GM18867 (cell line): ENCODE results near the gene PHLDB2.
A peak's percentile ranks its signal among the peaks of the same experiment; 100 is the strongest.

ENCODE experiments used
- ATAC-seq: cut with Tn5 transposase; IDR thresholded peaks from one replicate; pipeline ENCODE4 v1.9.1; 2021; ENCODE audit warnings: mild to moderate bottlenecking, moderate library complexity; ENCODE audit not compliant: unreplicated experiment

The PHLDB2 gene

DNA sequence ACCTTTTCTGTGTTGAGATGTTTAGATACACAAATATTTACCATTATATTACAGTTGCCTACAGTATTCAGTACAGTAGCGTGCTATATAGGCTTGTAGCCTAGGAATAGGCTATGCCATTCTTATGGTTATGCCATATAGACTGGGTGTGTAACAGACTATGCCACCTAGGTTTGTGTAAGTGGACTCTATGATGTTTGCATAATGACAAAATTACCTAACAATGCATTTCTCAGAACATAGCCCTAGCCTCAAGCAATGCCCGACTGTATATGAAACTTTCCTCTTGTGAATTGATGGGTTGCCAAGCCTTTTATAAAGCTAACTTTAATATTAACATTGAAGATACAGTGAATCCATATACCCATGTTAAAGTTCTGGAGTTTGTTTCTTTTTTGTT is 10.3 kb upstream of the PHLDB2 start:
- ATAC-seq, result no peak

DNA sequence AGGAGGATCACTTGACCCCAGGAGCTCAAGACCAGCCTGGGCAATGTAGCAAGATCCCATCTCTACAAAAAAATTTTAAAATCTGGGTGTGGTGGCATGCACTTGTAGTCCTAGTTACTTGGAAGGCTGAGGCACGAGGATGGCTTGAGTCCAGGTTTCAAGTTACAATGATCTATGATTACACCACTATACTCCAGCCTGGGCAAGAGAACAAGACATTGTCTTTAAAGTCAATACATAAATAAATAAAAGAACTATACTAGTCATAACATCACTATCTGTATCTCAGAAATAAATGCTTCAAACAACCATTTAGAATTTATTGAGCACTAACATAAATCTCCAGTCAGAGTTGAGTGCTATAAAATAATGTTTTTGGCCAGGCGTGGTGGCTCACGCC is 8.5 kb upstream of the PHLDB2 start:
- no peak for ATAC-seq

DNA sequence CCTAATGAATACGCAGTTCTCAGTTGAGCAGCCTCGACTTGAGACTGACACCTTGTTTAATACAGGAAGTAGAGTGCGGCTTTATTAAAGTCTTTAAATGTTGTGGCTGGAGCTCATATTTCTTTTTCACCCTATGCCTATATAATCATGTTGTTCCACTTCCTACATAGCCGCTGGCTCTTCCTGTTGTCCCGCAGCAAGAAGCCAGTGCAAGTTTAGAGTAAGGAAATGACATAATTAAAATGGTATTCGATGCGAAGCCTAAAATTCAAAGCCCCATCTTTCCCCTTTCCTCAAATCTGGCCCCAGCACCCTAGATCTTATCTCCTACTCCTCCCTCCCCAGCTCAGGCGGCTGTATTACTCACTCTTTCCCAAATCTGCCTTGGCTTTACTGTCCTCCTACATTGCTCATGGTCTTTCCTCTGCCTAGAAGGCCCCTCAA is 7.5 kb upstream of the PHLDB2 start:
- no peak for ATAC-seq

DNA sequence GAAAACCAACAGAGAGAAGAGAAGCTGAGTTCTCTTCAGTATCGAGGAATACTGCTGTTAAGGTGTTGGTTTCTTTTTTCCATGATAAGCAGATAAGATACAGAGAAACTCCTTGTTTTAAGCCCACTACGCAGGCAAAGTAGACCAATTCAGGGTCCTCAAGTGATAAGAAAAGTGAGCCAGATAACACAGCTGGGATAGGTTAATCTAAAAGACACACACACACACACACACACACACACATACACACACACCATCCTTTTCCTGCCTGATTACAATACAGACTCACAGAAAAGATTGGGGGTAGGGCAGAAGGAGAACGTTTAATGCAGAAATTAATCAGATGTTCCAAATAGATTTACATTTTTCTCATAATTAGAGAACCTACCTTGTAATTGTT is 6.5 kb upstream of the PHLDB2 start:
- ATAC-seq, result no peak

DNA sequence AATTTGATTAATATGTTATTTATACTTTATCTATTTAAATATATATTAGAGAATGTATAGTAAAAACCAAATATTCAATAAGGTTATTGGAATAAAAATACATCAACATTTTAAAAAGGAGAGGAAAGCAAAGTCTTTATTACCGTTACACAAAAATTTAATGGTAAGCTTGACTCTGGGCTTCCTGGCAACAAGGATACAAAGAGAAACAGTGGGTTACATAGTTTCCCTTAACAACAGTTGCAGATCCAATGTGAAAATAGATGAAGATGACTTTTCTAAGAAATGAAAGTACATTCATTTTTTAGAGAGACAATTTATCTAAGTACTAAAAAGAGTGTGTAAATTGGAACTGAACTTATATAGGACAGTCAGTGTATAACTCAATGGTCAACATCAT is 6.0 kb upstream of the PHLDB2 start:
- ATAC-seq, result no peak

DNA sequence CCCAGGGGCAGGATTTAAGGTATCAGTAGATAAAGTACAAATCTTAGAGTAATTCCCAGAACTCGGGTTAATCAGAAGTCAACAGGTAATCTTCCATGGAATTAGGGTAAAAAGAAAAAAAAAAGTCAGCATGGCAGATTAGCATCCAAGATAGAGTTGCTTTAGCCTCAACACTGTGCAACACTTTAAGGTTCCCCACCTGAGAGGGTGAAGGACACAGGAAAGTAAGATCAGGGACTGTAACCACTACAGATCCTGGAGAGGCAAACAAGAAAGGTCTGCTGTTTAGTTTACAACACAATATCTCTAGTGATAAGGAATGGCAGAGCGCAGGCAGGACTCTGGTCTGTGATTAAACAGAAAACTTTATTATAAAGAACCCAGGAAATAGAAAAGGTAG is 4.1 kb upstream of the PHLDB2 start:
- no peak for ATAC-seq

DNA sequence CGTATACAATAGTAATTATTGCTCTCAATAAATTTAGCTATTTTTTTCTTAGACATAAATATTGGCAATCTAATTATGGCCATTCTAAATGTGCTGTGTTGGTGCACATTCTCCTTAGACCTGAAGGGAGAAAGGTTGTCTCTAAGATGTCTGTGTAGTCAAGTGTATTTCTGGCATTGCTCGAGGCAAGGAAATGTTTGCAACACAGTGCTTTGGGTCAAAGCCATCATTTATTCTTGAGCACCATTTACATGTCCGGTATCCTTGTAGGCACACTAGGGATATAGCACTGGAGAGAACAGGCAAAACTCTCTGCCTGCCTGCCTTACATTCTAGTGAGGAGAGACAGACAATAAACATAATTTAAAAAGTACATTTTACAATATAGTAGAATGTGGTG is 2.6 kb upstream of the PHLDB2 start:
- ATAC-seq, result no peak

DNA sequence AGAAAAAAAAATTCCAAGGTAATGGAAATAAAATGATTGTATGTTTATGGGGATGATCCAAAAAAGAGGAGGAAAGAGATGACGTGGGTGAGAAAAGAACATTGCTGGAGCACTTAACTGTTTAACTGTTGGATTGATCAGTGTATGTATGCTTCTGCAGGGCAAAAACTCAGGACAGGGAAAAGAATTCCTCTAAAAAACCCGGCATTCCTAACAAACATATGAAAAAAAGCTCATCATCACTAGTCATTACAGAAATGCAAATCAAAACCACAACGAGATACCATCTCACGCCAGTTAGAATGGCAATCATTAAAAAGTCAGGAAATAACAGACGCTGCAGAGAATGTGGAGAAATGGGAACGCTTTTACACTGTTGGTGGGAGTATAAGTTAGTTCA is 1.6 kb upstream of the PHLDB2 start:
- no peak for ATAC-seq

DNA sequence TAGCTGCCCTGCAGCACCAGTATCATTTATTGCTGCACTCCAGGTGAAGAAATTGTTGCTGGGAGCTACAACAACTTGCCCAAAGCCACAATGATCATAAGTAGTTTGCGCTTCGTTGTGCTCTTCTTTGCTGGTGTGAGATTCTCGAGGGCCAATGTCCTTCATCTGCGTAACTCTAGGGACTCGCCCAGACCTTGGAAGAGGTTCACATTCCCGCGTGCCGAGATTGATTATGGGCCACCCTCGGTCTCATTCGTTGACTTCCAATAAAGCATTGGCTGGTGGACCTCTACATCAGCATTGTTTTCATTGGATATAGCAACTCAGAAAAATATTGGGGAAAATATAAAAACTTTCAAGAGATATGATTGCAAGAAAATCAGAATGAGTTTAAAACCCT is 423 bp upstream of the PHLDB2 start:
- no peak for ATAC-seq

DNA sequence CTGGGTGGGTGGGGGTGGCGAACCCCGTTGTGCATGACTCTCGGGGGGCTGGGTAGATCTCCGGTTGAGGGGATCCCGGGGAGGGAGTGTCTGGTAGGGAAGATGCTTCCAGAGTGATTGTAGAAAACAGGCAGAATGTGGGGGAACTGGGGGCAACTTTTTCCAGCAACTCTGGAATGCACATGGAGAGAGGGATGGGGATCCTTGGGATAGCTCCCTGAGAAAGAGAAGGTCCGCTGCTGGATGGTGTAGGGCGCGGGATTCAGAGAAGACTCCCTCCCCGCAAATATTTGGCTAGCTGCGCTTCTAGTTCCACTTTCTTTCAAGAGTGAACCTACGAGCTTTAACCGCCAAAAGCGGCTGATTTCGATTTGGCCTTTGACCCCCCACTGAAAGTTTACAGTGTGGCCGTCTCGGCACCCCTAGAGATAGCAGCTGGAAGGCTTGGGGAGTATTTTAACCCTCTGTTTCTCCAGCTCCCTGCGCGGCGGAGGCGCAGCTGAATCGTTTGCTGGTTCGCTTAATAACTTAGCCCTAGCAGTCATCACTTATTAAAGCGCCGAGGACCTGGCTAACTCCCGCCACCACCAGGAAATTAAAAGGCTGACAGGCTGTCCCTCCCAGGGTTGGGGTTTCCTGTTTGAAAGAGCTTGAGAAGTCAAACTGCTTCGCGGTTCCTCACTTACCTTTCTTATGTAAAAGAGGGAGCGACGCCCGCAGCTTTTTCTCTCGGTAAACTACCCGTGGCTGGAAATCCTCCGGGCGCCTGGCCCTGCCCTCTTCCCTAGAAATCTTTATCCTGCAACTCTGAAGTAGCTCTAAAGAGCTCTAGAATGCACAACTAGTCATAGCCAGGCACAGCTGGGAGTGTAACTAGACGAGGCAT is 1.2 kb downstream of the PHLDB2 start:
- peak; percentile 93 for ATAC-seq

DNA sequence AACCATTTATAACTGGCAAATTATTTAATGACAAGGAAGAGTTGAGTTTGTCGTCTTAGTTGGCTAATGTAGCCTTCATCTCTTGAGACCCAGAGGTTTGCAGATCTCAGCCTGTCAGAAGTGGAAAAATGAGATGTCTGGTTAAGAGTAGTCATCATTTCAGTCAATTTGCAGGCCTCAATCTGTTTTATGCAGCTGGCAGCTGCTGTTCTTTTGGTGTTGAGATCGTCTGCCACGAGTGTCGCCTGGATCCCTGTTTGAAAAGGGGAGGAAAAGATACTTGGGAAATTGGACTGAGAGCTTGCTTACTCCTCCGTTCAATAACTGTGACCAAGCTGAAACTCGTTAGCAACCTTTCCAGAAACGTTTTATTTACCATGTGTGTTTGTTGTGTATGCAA is 2.3 kb downstream of the PHLDB2 start:
- ATAC-seq, result no peak

DNA sequence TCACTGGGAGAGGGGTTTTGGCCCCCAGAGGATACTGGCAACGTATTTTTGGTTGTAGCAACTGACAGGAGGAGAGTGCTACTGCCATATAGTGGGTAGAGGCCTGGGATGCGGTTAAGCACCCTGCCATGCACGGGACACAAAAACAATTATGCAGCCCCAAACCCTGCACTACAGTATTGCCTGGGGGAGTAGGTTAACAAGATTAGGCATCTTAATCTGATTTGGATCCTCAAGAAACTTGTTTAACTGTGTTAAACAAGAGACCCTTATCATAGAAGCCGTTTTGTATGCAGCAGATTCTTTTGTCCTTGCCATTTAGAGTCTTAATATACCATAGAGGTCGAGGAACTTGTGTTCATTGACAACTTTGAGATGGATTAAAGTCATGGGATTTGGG is 3.4 kb downstream of the PHLDB2 start:
- ATAC-seq, result no peak

DNA sequence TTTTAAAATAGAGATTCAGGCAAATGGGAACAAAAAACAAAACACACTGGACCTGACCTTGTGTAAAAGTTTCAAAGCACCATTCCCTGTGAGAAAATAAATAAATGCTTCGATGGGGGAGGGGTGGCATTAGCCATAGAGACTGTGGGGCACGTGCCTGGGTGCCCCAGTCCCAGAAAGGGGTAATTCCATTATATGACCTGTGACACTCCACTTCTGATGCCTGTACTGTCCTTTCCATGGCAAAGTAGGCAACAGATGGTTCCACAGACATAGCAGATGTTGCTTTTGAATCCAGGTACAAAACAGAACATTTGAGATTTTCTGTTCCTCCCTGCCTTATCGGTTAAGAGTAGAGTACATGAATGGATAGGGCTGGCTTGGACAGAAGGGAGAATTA is 3.9 kb downstream of the PHLDB2 start:
- ATAC-seq, result no peak

DNA sequence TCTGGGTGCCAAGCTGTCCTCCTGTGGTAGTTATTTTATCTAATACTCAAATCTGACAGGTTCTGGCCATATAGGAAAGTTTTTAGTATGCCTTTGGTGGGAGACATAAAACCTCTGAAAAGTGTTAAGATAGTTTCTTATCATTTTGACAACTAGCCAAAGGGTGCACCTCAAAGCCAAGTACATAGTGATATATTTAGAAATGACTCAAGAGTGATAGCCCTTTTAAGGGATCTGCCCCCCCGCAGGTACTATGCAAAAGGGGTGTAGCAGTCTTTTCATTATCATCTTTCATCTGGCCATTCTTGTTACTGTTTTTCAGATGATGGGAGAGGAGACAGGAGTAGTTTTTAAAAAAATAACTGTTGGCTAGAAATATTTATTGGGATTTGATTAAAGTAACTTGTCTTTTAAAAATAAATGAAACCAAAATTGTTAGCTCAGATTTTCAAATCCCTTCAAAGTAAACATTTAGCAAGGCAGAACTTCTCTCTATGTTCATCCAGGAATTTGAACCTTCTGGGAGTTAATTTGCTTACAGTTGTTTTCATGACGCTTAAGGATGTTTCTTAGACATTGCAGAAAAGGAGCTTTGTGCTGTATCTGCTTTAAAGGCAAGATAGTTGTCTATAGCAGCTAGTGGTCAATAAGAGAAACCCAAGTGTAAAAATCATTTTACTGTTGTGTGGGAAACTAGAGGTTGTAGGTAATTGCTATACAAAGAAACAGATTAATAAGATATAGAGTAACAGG is 5.1 kb downstream of the PHLDB2 start:
- no peak for ATAC-seq

DNA sequence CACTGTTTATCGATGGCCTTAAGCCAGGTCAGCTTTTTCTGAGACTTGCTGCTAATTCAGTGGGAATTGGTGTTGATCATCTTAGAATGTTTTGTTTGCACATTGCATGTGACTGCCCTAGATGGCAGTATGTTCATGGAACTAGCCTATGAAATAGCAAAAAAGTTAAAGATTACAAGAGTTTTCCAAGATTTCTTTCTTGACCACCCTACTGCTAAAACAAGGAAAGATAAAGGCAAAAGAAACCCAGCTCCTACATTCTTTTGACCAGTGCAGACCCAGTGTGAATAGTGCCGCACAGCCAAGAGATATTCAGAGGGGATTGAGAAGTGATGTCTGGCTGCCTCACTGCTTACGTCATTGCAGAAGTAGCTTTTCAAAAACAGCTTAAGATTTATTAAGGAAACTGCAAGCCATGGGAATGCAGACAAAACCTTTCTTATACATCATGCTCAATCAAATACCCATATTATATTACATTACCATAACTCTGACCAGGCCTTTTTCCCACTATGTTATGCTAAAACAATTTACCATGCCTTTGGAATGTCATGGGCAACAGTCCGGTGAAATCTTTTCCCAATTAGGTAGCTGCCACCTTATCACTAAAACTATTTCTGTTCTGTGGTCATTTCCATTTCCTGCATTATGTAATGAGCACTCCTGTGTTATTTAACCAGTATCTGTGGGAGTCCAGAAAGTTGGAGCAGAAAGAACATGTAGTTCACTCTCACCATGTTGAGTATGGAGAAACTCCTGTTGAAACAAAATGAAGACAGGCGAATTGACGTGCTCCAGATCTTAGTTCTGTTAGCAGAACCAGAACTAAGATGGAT is 6.0 kb downstream of the PHLDB2 start:
- no peak for ATAC-seq

DNA sequence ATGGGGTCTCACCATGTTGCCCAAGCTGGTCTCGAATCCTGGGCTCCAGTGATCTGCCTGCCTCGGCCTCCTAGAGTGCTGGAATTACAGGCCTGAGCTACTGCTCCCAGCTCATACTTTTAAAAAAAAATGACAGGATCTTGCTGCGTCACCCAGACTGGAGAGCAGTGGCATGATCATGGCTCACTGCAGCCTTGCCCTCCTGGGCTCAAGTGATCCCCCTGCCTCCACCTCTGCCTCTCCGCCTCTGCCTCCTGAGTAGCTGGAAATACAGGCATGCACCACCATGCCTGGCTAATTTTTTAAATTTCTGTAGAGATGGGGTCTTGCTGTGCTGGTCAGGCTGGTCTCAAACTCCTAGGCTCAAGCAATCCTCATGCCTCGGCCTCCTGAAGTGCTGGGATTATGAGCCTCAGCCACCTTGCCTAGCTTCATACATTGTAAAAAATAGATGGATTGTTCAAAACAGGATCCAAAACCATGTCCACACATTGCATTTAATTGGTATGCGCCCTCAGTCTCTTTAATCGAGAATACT is 8.9 kb downstream of the PHLDB2 start:
- ATAC-seq, result no peak

DNA sequence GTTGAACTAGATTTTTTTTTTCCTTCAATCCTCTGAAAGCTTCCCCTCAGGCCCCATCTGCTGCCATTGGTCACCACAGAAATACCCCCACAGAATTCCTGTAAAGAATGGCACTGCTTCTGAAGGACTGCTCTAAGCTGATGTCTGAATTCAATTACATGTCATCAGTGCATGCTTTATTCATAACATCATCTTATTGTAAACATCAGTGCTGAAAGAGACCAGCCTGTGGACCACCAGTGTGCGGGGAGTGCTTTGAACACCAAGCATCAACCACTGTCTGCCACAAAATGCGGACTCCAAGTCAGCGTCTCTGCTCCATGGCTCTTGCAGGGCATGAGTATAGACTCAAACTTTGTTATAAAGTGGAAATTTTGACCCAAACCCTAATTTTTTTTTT is 11.6 kb downstream of the PHLDB2 start:
- ATAC-seq, result no peak

DNA sequence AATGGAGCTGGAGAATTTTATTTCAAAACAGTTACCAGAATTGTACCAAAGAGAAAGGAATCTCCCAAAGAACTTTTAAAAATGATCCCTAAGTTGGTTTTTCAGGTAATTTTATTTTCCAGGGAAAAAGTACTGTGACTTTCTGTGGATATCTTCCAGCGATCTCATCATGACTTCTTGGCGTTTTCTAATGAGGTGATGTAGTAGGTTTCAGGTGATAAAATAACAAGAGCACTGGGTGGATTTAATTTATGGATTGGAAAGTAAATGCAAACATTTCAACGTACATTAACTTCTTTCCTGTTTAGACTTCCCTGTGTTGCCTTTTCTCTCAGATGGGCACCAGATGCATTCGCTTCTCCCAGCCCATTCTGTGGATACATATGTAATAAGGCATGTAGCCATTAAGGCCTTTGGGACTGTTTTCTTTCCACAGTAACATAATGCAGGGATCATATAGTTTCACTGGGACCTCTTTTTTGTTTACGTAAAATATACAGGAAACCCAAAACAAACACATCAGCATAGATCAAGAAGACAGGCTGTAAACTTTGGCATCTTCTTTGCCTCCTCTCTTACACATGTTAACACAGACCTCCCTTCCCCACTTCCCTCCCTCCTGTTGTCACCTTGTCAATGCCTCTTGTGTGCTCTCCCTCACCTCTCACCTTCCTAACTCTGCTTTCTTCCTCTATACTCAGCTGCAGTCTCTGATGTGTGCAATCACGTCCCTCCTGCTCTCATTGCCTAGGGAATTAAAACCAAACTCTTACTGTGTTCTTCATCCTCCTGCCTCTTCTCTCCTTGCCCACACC is 13.0 kb downstream of the PHLDB2 start:
- ATAC-seq, result no peak

DNA sequence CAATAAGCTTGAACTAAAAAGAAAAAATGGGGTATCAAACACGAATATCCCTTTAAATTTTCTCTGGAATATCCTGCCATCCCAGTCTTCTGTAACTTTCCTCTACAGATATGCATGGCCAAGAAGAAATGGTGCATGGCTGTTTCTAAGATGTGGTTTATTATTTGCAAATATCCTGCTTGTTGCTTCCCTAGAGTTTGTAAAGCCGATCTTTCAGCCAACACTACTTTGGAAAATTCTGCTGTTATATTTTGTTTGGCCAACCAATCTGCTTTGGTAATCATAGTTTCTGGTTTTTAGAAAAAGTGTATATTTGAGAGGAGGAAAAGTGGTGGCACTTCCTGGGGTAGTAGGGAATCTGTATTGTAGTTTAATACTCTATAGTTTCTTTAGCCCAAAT is 13.9 kb downstream of the PHLDB2 start:
- ATAC-seq, result no peak

DNA sequence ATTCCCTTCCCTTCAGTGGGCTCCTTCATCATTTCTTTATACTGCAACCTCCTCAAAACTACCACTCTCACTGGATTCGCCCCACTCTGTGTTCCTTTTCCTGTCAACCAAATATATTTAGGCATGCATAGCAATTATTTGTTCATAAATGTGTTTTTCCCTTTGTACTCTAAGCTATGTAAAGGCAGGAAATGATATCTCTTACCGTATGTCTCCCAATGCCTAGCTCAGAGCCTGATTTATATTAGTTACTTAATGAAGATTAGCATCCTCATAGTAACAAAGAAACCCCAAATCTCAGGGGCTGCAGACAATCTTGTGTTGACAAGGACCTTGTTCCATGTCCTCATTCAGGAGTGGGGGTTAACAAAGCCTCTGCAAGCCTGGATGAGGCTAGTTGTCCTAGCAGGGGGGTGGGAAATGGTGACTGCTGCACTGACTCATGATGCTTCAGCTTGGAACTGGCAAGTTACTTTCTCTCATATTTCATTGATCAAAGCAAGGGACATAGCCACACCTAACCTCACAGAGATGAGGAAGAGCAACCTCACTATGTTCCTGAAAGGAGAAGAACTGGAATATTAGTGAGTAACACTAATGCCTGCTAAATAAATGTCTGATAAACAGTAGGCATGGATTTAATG is 15.2 kb downstream of the PHLDB2 start:
- no peak for ATAC-seq
